SH-SY5Y (cell line): ENCODE results near the gene NOS3.

ENCODE experiments used
- GATA2 ChIP-seq: IDR thresholded peaks from 2 replicates; pipeline ENCODE4 v1.6.1; 2011; ENCODE audit warnings: mild to moderate bottlenecking, low read depth, low read length
- GATA3 ChIP-seq: IDR thresholded peaks from 2 replicates; pipeline ENCODE4 v1.6.1; 2011; ENCODE audit warnings: low read depth, mild to moderate bottlenecking, low read length, moderate library complexity

DNA sequence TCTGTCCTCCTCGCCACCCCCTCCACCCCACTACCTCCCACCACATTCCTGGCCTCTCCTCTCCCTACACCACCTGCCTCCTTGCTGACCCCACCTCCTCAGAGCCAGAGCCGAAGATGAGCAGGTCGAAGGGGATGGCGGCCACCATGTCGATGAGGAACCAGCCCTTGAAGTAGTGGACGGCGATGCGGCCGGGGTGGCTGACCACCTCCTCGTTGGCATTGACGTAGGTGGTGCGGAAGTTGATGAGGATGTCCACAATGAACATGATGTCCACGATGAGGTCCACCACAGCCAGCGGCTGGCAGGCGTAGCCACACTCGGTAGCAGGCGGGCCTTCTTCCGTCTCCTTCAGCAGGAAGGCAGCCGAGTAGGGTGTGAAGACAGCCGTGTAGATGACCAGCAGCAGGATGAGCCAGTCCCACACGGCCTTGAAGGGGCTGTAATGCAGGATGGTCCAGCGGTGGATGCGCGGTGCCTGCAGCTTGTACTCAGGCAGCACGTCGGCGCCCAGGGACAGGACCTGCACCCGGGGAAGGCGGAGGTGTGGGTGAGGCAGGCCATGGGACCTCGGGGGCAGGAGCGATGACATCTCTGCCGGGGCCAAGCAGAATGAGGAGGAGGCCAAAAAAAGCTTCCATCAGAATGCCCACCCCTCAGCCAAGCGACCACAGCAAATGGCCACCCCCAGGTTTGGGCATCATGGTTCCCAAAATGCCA, 38.3 kb upstream of the NOS3 start:
- no peak for TF ChIP-seq GATA2
- TF ChIP-seq GATA3, result no peak
